Ascending aorta (tissue), 2 donors: ENCODE results near the gene NCK2. TPM values are rescaled to one million over a fixed set of nuclear protein-coding genes. Genes with fewer than 3 reads are reported as not detected.
A peak's percentile ranks its signal among the peaks of the same experiment; 100 is the strongest.

Experiments
- DNase-seq, 2 donors: peaks; one replicate each; pipeline ENCODE4 v3.0.0-alpha.2; 2019; ENCODE audit warnings: low spot score in 2 of 2
- H3K27ac ChIP-seq, 2 donors: fragments of 200-600 bp; sonication (generic); one replicate each; pipeline ENCODE4 v1.5.1; 2016 to 2017; ENCODE audit warnings: mild to moderate bottlenecking in 1 of 2
- H3K27me3 ChIP-seq: fragments of 200-600 bp; sonication (generic); one replicate; pipeline ENCODE4 v1.5.1; 2017
- H3K36me3 ChIP-seq, 2 donors: fragments of 200-600 bp; sonication (generic); one replicate each; pipeline ENCODE4 v1.5.1; 2016
- H3K4me1 ChIP-seq, 2 donors: fragments of 200-600 bp; sonication (generic); one replicate each; pipeline ENCODE4 v1.5.1; 2016 to 2017; ENCODE audit warnings: mild to moderate bottlenecking in 1 of 2
- H3K4me3 ChIP-seq, 2 donors: fragments of 200-600 bp; sonication (generic); one replicate each; pipeline ENCODE4 v1.5.1; 2016 to 2017; ENCODE audit warnings: mild to moderate bottlenecking in 1 of 2
- H3K9me3 ChIP-seq, 2 donors: fragments of 200-600 bp; sonication (generic); one replicate each; pipeline ENCODE4 v1.5.1; 2016
- CTCF ChIP-seq, 3 experiments: fragments of 200-600 bp in 2 of 3; fragments of 450-650 bp in 1 of 3; sonication (generic) in 2 of 3; IDR thresholded peaks; one replicate each; pipeline ENCODE4 v1.5.1; 2016 to 2019; ENCODE audit warnings: antibody characterized with exemption in 3 of 3, mild to moderate bottlenecking in 1 of 3, moderate library complexity in 1 of 3
- intact Hi-C: fragments of 100-400 bp; cut with DNase I; formaldehyde crosslinking; loops from one replicate; pipeline ENCODE4 v1.15.1; 2023
- total RNA-seq: library from RNA; depleted of rRNA; stranded (reverse); fragments of >200 nt; gene quantifications from one replicate; pipeline ENCODE4 v1.1.0, GENCODE V29; 2016

NCK2 gene
- total RNA-seq, 1 donor from 2014 or later, result 57.6 TPM

GRCh38 chr2:105882920-105883435, 138.3 kb downstream of the NCK2 start:
- Histone ChIP-seq H3K4me1 (peaks cover 0 to 51% of the 10 kb centered on the region in 2 donors), H3K4me3 (no peak overlapping the region), H3K27ac (no peak overlapping the region), H3K27me3 (no peaks in the 10 kb centered on the region), H3K9me3 (no peaks in the 10 kb centered on the region), H3K36me3 (peaks cover 0 to 12% of the 10 kb centered on the region in 2 donors)
- intact Hi-C loops, result loop anchor here (10.0 kb wide), 1 partner anchor 312 kb away; the partner anchor contains the start of gene UXS1
- DNase-seq, result no peak
- TF ChIP-seq CTCF (IDR thresholded peaks at IDR 0.05), result no peak

GRCh38 chr2:105883911-105884694, 139.4 kb downstream of the NCK2 start:
- H3K4me1 ChIP-seq, result peaks cover 0 to 51% of the 10 kb centered on the region in 2 donors
- H3K27me3 ChIP-seq, result no peaks in the 10 kb centered on the region
- H3K27ac ChIP-seq, result peak overlapping the region in 1 of 2 donors; percentile 11
- intact Hi-C loops, result loop anchor here (10.0 kb wide), 1 partner anchor 311 kb away; the partner anchor contains the start of gene UXS1
- peaks cover 0 to 3% of the 10 kb centered on the region in 2 donors for H3K9me3 ChIP-seq
- DNase-seq, result no peak
- peaks cover 0 to 12% of the 10 kb centered on the region in 2 donors for H3K36me3 ChIP-seq
- H3K4me3 ChIP-seq, result no peak overlapping the region
- TF ChIP-seq CTCF (IDR thresholded peaks at IDR 0.05), result no peak

GRCh38 chr2:105885456-105885855, 140.7 kb downstream of the NCK2 start:
- H3K36me3 ChIP-seq, result peaks cover 0 to 12% of the 10 kb centered on the region in 2 donors
- H3K27ac ChIP-seq, result peak overlapping the region in 1 of 2 donors; percentile 1
- no peaks in the 10 kb centered on the region for H3K27me3 ChIP-seq
- H3K4me1 ChIP-seq, result peaks cover 0 to 54% of the 10 kb centered on the region in 2 donors
- peaks cover 0 to 3% of the 10 kb centered on the region in 2 donors for H3K9me3 ChIP-seq
- DNase-seq, result no peak
- intact Hi-C loops, result loop anchor here (5.0 to 10.0 kb wide), 4 partner anchors 93 to 309 kb away; partner anchors contain the start of gene UXS1
- H3K4me3 ChIP-seq, result no peak overlapping the region
- no peak for TF ChIP-seq CTCF (IDR thresholded peaks at IDR 0.05)

DNA sequence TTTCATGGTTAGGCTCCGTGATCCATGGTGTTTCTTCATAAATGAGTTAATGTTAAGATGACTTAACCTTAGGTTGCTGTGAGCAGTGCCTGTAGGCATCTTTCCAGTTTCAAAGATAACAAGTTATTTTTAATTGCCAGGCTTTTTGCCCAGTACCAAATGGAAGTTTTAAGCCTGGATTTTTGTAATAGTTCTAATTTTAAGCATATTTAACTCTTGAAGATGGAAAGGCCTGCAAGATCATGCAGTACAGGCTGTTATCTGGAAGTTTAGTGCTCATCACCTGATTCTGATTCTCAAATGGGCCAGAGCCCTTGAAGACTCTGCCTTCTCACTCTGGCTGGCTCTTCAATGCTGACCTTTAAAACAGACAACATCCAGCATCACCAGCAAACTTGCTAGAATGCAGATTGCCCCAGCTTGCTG, 141.3 kb downstream of the NCK2 start:
- no peak for TF ChIP-seq CTCF (IDR thresholded peaks at IDR 0.05)
- Histone ChIP-seq H3K4me3 (no peak overlapping the region), H3K27me3 (no peaks in the 10 kb centered on the region), H3K36me3 (peaks cover 0 to 12% of the 10 kb centered on the region in 2 donors), H3K4me1 (peaks cover 0 to 54% of the 10 kb centered on the region in 2 donors), H3K27ac (peak overlapping the region; percentile 65 to 69), H3K9me3 (peaks cover 0 to 3% of the 10 kb centered on the region in 2 donors)
- intact Hi-C loops, result loop anchor here (5.0 to 10.0 kb wide), 4 partner anchors 94 to 309 kb away; partner anchors contain the start of gene UXS1
- DNase-seq, result no peak

GRCh38 chr2:105886687-105887086, 142.0 kb downstream of the NCK2 start:
- H3K27ac ChIP-seq, result peak overlapping the region; percentile 65 to 69
- no peaks in the 10 kb centered on the region for H3K27me3 ChIP-seq
- intact Hi-C loops, result loop anchor here (5.0 to 10.0 kb wide), 4 partner anchors 94 to 309 kb away; partner anchors contain the start of gene UXS1
- H3K4me3 ChIP-seq, result no peak overlapping the region
- TF ChIP-seq CTCF (IDR thresholded peaks at IDR 0.05), result no peak
- peaks cover 0 to 5% of the 10 kb centered on the region in 2 donors for H3K36me3 ChIP-seq
- no peak for DNase-seq
- H3K4me1 ChIP-seq, result peaks cover 0 to 54% of the 10 kb centered on the region in 2 donors
- H3K9me3 ChIP-seq, result peaks cover 0 to 3% of the 10 kb centered on the region in 2 donors
